ENCODE data around the gene DIO2.

DIO2 gene

GRCh38 chr14:80211153-80212022, at the start of gene DIO2:
Gene DIO2 (minus strand): TSS chr14:80211504. CDS start chr14:80211472, 32 bp downstream.
- Histone ChIP-seq H3K4me3 (ENCODE audit: low read depth, low read length) (peak within 1 kb of the TSS; percentile 17; the same call in 1 of the 2 replicates), H3K27ac (ENCODE audit: low read depth, low read length) (no peak within 1 kb of the TSS), H3K36me3 (ENCODE audit: control insufficient read depth, insufficient read depth, low read length) (no peaks in the 10 kb centered on the region), H3K4me1 (ENCODE audit: control insufficient read depth, insufficient read depth, low read length) (peaks cover 8% of the 10 kb centered on the region), H3K27me3 (ENCODE audit: control insufficient read depth, insufficient read depth, low read length) (peaks cover 9% of the 10 kb centered on the region; the same call in 1 of the 2 replicates), H3K9ac (ENCODE audit: low read depth, low read length) (no peak within 1 kb of the TSS), H3K9me3 (ENCODE audit: control insufficient read depth, insufficient read depth, low read length) (no peaks in the 10 kb centered on the region)

DNA sequence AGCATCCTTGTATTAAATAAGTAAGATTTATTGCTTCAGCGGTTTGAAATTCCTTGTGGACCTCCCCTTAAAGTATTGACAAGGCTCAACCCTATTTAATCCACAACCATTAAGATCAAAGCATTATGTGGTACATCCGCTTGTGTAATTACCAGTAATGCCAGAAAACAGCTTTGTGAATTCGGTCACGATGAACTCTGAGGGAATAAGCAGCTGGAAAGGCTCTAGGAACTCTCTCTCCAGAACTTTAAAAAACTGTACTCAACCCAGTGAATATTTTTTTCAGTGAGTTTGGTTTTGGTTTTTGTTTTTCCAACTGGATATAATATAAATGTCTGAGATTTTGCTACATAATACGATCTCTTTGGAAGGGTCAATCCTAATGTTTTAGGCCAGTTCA, 49.3 kb upstream of the DIO2 start:
- no peaks in the 10 kb centered on the region for H3K36me3 ChIP-seq (ENCODE audit: control insufficient read depth, insufficient read depth, low read length)
- no peaks in the 10 kb centered on the region for H3K4me1 ChIP-seq (ENCODE audit: control insufficient read depth, insufficient read depth, low read length)
- H3K9me3 ChIP-seq (ENCODE audit: control insufficient read depth, insufficient read depth, low read length): no peaks in the 10 kb centered on the region
- no peaks in the 10 kb centered on the region for H3K27me3 ChIP-seq (ENCODE audit: control insufficient read depth, insufficient read depth, low read length)
- no peak overlapping the region for H3K9ac ChIP-seq (ENCODE audit: low read depth, low read length)
- no peak overlapping the region for H3K4me3 ChIP-seq (ENCODE audit: low read depth, low read length)
- no peak overlapping the region for H3K27ac ChIP-seq (ENCODE audit: low read depth, low read length)

GRCh38 chr14:80239631-80240030, 28.3 kb upstream of the DIO2 start:
- H3K4me1 ChIP-seq (ENCODE audit: control insufficient read depth, insufficient read depth, low read length): no peaks in the 10 kb centered on the region
- H3K9ac ChIP-seq (ENCODE audit: low read depth, low read length): no peak overlapping the region
- H3K4me3 ChIP-seq (ENCODE audit: low read depth, low read length): no peak overlapping the region
- no peak overlapping the region for H3K27ac ChIP-seq (ENCODE audit: low read depth, low read length)
- peaks cover 41% of the 10 kb centered on the region for H3K9me3 ChIP-seq (ENCODE audit: control insufficient read depth, insufficient read depth, low read length)
- no peaks in the 10 kb centered on the region for H3K27me3 ChIP-seq (ENCODE audit: control insufficient read depth, insufficient read depth, low read length)
- H3K36me3 ChIP-seq (ENCODE audit: control insufficient read depth, insufficient read depth, low read length): no peaks in the 10 kb centered on the region

DNA sequence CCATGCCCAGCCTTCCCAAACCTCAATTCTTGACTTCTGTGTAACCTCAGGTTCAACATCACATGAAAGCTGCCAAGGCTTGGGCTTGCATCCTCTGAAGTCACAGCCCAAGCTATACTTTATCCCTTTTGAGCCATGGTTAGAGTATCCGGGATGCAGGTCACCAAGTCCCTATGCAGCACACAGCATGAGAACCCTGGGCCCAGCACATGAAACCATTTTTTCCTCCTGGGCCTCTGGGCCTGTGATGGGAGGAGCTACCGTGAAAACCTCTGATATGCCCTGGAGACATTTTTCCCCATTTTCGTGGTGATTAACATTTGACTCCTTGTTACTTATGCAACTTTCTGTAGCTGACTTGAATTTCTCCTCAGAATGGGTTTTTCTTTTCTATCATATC, 25.8 kb upstream of the DIO2 start:
- H3K9ac ChIP-seq (ENCODE audit: low read depth, low read length): no peak overlapping the region
- H3K27ac ChIP-seq (ENCODE audit: low read depth, low read length): no peak overlapping the region
- H3K27me3 ChIP-seq (ENCODE audit: control insufficient read depth, insufficient read depth, low read length): no peaks in the 10 kb centered on the region
- no peaks in the 10 kb centered on the region for H3K4me1 ChIP-seq (ENCODE audit: control insufficient read depth, insufficient read depth, low read length)
- no peak overlapping the region for H3K4me3 ChIP-seq (ENCODE audit: low read depth, low read length)
- no peaks in the 10 kb centered on the region for H3K36me3 ChIP-seq (ENCODE audit: control insufficient read depth, insufficient read depth, low read length)
- H3K9me3 ChIP-seq (ENCODE audit: control insufficient read depth, insufficient read depth, low read length): peaks cover 29% of the 10 kb centered on the region

DNA sequence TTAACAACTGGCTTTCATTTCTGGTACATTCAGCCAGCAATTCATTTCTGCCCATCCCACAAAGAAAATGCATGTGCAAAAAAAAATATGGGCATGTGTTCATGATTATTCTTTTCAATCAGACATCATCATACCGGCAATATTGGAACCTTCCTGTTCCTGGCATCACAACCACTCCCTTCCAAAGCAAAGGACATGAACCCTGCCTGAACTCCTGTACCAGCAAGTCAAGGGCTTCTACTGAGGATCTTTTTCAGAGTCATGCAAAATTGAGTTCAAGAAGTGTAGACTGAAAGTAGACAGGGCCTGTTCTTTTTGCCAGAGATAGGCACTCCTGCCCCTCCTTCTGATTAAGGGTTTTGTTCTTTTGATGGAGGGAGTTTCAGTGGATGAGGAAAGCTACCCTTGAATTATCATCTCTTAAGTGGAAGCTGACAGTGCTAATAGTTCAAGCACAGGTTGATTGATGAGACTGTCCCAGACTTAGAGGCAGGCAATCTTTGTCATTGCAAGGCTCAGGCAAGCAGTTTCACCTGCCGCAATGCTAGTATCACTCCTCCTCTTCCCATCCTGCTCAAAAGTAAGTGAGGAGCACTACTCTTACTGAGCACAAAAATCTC, 22.3 kb upstream of the DIO2 start:
- no peak overlapping the region for H3K27ac ChIP-seq (ENCODE audit: low read depth, low read length)
- H3K9me3 ChIP-seq (ENCODE audit: control insufficient read depth, insufficient read depth, low read length): peaks cover 23% of the 10 kb centered on the region
- H3K9ac ChIP-seq (ENCODE audit: low read depth, low read length): no peak overlapping the region
- no peaks in the 10 kb centered on the region for H3K27me3 ChIP-seq (ENCODE audit: control insufficient read depth, insufficient read depth, low read length)
- no peak overlapping the region for H3K4me3 ChIP-seq (ENCODE audit: low read depth, low read length)
- no peaks in the 10 kb centered on the region for H3K4me1 ChIP-seq (ENCODE audit: control insufficient read depth, insufficient read depth, low read length)
- H3K36me3 ChIP-seq (ENCODE audit: control insufficient read depth, insufficient read depth, low read length): no peaks in the 10 kb centered on the region

DNA sequence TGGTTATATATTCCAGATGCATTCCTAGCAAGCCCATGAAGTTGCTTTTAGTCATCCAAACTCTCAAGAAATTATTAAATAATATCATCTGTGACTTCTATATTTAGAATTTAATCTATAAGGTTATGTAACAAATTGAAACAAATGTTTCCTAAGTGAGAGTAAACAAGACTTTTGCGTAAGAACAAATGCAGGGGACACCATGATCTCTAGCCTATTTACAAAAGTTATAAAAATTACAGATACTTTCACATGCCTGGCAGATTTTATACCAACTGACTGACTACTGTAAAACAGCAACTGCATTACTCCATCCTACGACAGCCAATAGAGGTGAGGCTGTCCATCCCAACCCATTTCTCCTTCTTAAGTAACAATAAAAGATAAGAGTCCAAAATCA, 20.4 kb upstream of the DIO2 start:
- H3K4me3 ChIP-seq (ENCODE audit: low read depth, low read length): no peak overlapping the region
- no peaks in the 10 kb centered on the region for H3K36me3 ChIP-seq (ENCODE audit: control insufficient read depth, insufficient read depth, low read length)
- no peaks in the 10 kb centered on the region for H3K4me1 ChIP-seq (ENCODE audit: control insufficient read depth, insufficient read depth, low read length)
- no peak overlapping the region for H3K9ac ChIP-seq (ENCODE audit: low read depth, low read length)
- no peaks in the 10 kb centered on the region for H3K27me3 ChIP-seq (ENCODE audit: control insufficient read depth, insufficient read depth, low read length)
- no peak overlapping the region for H3K27ac ChIP-seq (ENCODE audit: low read depth, low read length)
- peaks cover 13% of the 10 kb centered on the region for H3K9me3 ChIP-seq (ENCODE audit: control insufficient read depth, insufficient read depth, low read length)

DNA sequence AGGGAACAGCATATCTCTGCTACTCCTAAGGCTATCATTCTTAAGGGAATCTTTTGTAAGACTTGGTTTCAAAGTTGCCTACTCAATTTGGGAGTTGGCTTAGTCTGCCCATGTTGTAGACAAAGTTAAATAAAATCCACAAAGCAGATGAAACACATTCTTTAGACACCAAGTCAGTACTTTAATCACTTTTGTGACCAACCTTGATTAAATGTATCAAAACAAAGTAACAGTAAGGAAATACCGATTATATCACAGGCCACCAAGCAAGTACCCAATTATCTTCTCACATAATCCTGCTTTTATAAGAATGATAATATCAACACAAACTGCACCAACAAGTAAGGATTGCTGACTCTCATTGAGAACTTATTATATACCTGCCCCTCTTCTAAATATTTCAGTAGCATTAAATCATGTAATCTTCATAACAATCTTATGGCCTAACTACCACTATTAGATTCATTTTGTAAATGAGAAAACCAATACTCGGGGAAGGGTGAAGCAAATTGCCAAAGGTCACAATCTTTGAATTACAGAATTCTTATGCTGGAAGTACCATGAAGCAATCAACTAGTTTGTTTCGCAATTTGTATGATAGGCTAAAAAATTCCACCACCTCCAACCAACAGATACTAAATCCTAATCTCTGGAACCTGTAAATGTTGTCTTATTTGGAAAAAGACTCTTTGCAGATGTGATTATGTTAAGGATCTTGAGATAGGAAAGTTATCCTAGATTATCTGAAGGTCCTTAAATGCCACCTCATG, 12.6 kb upstream of the DIO2 start:
- Histone ChIP-seq H3K36me3 (ENCODE audit: control insufficient read depth, insufficient read depth, low read length) (no peaks in the 10 kb centered on the region), H3K9ac (ENCODE audit: low read depth, low read length) (no peak overlapping the region), H3K27ac (ENCODE audit: low read depth, low read length) (no peak overlapping the region), H3K4me1 (ENCODE audit: control insufficient read depth, insufficient read depth, low read length) (no peaks in the 10 kb centered on the region), H3K4me3 (ENCODE audit: low read depth, low read length) (no peak overlapping the region), H3K27me3 (ENCODE audit: control insufficient read depth, insufficient read depth, low read length) (no peaks in the 10 kb centered on the region), H3K9me3 (ENCODE audit: control insufficient read depth, insufficient read depth, low read length) (no peaks in the 10 kb centered on the region)

GRCh38 chr14:80216818-80217217, 5.5 kb upstream of the DIO2 start:
- H3K9me3 ChIP-seq (ENCODE audit: control insufficient read depth, insufficient read depth, low read length): no peaks in the 10 kb centered on the region
- no peak overlapping the region for H3K27ac ChIP-seq (ENCODE audit: low read depth, low read length)
- no peaks in the 10 kb centered on the region for H3K27me3 ChIP-seq (ENCODE audit: control insufficient read depth, insufficient read depth, low read length)
- H3K9ac ChIP-seq (ENCODE audit: low read depth, low read length): no peak overlapping the region
- no peaks in the 10 kb centered on the region for H3K36me3 ChIP-seq (ENCODE audit: control insufficient read depth, insufficient read depth, low read length)
- no peak overlapping the region for H3K4me3 ChIP-seq (ENCODE audit: low read depth, low read length)
- H3K4me1 ChIP-seq (ENCODE audit: control insufficient read depth, insufficient read depth, low read length): peaks cover 6% of the 10 kb centered on the region

DNA sequence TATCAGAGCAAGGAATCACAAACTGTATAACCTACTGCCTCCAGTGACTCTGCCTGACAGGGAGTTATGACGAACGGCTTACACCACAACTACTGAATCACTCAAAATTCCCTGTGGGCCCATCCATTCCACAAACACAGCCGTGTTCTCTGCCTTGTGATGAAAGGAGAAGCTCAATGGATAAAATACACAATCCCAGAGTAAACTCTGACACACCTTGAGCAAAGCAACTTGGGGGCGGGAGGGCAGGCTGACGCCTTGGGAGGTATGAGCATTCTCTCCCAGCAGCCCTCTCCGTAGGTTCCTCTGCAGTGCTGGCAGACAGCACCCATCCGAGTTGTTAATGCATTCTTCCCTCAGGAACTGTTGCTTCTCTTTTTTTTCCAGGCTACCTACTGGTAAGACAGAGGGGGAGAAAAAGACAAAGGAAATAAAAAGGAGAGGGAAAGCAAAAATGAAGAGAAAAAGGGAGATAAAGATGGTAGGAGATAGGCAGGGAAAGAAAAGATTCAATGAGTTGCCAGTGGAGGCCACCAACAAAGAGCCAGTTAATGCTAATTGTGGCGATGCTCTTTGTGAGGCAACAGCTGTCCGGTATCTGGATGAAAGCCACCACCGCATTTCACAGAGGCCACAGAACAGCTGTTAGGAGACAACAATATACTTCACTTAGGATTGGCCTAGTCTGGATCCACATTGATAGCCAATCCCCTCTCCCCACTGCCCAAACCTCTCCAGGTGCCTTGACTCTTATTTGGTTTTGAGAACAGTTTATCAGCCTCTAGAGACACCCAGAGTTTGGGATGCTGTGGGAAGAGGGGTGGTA, 4.7 kb upstream of the DIO2 start:
- H3K27ac ChIP-seq (ENCODE audit: low read depth, low read length): no peak overlapping the region
- no peak overlapping the region for H3K4me3 ChIP-seq (ENCODE audit: low read depth, low read length)
- H3K36me3 ChIP-seq (ENCODE audit: control insufficient read depth, insufficient read depth, low read length): no peaks in the 10 kb centered on the region
- peaks cover 8% of the 10 kb centered on the region for H3K4me1 ChIP-seq (ENCODE audit: control insufficient read depth, insufficient read depth, low read length)
- no peak overlapping the region for H3K9ac ChIP-seq (ENCODE audit: low read depth, low read length)
- H3K27me3 ChIP-seq (ENCODE audit: control insufficient read depth, insufficient read depth, low read length): 0 out of 2 replicates have a peak, but pooled peaks cover 3% of the 10 kb centered on the region
- H3K9me3 ChIP-seq (ENCODE audit: control insufficient read depth, insufficient read depth, low read length): no peaks in the 10 kb centered on the region

GRCh38 chr14:80215081-80215480, 3.8 kb upstream of the DIO2 start:
- Histone ChIP-seq H3K9me3 (ENCODE audit: control insufficient read depth, insufficient read depth, low read length) (no peaks in the 10 kb centered on the region), H3K27me3 (ENCODE audit: control insufficient read depth, insufficient read depth, low read length) (peaks cover 9% of the 10 kb centered on the region; the same call in 1 of the 2 replicates), H3K36me3 (ENCODE audit: control insufficient read depth, insufficient read depth, low read length) (no peaks in the 10 kb centered on the region), H3K4me1 (ENCODE audit: control insufficient read depth, insufficient read depth, low read length) (peaks cover 8% of the 10 kb centered on the region), H3K4me3 (ENCODE audit: low read depth, low read length) (no peak overlapping the region), H3K27ac (ENCODE audit: low read depth, low read length) (no peak overlapping the region), H3K9ac (ENCODE audit: low read depth, low read length) (no peak overlapping the region)

All from HUES48 (cell line).